A549 (cell line): ENCODE data around the gene FSTL4. TPM values are rescaled to one million over a fixed set of nuclear protein-coding genes. Genes with fewer than 3 reads are reported as not detected.

Experiments used
- ATAC-seq, 2 experiments: fragments of 200-7000 bp in 1 of 2; fragments of >200 bp in 1 of 2; cut with Nextera tagmentation in 1 of 2; cut with Tn5 transposase in 1 of 2; 3 replicates each; pipeline versions ENCODE4 v1.8.0 to v1.9.1; 2018 to 2020; ENCODE audit warnings: mild to moderate bottlenecking in 1 of 2, moderate library complexity in 1 of 2
- CTCF ChIA-PET: fragments of 300-600 bp; sonication (Branson Sonifier 250); formaldehyde crosslinking; extraction: SDS; loops from one replicate; lab custom pipeline; 2021; ENCODE audit warnings: antibody characterized with exemption, inconsistent platforms; lab: Yijun Ruan, JAX
- POLR2A ChIA-PET: fragments of 350-600 bp; formaldehyde crosslinking; extraction: SDS; loops from one replicate; lab custom pipeline; 2021; ENCODE audit warnings: antibody characterized with exemption, inconsistent platforms; lab: Yijun Ruan, JAX
- DNase-seq, 2 experiments: peaks; one replicate each; pipeline versions ENCODE4 v3.0.0 to v3.0.0-alpha.2; 2011 to 2016; ENCODE audit warnings: low read depth in 1 of 2, low spot score in 1 of 2
- FAIRE-seq: peaks from 2 replicates; lab custom pipeline; 2011; peaks lifted over from hg19 to GRCh38; lab: Jason Lieb, UNC
- H3K27ac ChIP-seq, 2 experiments: fragments of >200 bp; sonication (Bioruptor Twin); formaldehyde crosslinking; 3 replicates each; pipeline ENCODE4 v1.5.1; 2016 to 2017
- H3K4me1 ChIP-seq: fragments of >200 bp; sonication (Bioruptor Twin); formaldehyde crosslinking; 3 replicates; pipeline ENCODE4 v1.6.1; 2016
- H3K4me2 ChIP-seq: fragments of >200 bp; sonication (Bioruptor Twin); formaldehyde crosslinking; 3 replicates; pipeline ENCODE4 v1.6.1; 2016
- H3K4me3 ChIP-seq: fragments of >200 bp; sonication (Bioruptor Twin); formaldehyde crosslinking; 3 replicates; pipeline ENCODE4 v1.5.1; 2016
- H3K9me3 ChIP-seq: fragments of >200 bp; sonication (Bioruptor Twin); formaldehyde crosslinking; 3 replicates; pipeline ENCODE4 v1.6.1; 2016
- ATOH8 ChIP-seq: fragments of 250-450 bp; sonication (Bioruptor Pico); IDR thresholded peaks from 2 replicates; pipeline ENCODE4 v1.5.0; 2020; ENCODE audit warnings: low read depth, mild to moderate bottlenecking, moderate library complexity
- BCL3 ChIP-seq: fragments of >200 bp; sonication (Bioruptor Twin); formaldehyde crosslinking; IDR thresholded peaks from 3 replicates; pipeline ENCODE4 v1.6.1; 2016
- CBX2 ChIP-seq: fragments of 200-600 bp; sonication (generic); IDR thresholded peaks from 2 replicates; pipeline ENCODE4 v1.6.1; 2016; ENCODE audit warnings: low read depth, mild to moderate bottlenecking, borderline replicate concordance
- CBX8 ChIP-seq: fragments of 200-600 bp; sonication (generic); IDR thresholded peaks from 2 replicates; pipeline ENCODE4 v1.6.1; 2016
- E2F6 ChIP-seq: IDR thresholded peaks from 2 replicates; pipeline ENCODE4 v1.6.1; 2012; ENCODE audit warnings: low read depth, borderline replicate concordance
- ELK1 ChIP-seq: fragments of 150-350 bp; IDR thresholded peaks from 2 replicates; pipeline ENCODE4 v1.6.1; 2014; ENCODE audit warnings: low read depth, mild to moderate bottlenecking, low read length
- EP300 ChIP-seq, 2 experiments: fragments of >200 bp; sonication (Bioruptor Twin); formaldehyde crosslinking; IDR thresholded peaks; 2 replicates in 1 of 2; 3 replicates in 1 of 2; pipeline ENCODE4 v1.6.1; 2016 to 2017
- ESRRA ChIP-seq: fragments of 150-350 bp; IDR thresholded peaks from 2 replicates; pipeline ENCODE4 v1.6.1; 2014; ENCODE audit warnings: mild to moderate bottlenecking, low read length, borderline replicate concordance
- GATA3 ChIP-seq: IDR thresholded peaks from 2 replicates; pipeline ENCODE4 v1.6.1; 2012; ENCODE audit warnings: borderline replicate concordance
- HES2 ChIP-seq: fragments of >200 bp; sonication (Bioruptor Twin); formaldehyde crosslinking; IDR thresholded peaks from 2 replicates; pipeline ENCODE4 v1.6.1; 2016
- HEYL ChIP-seq: fragments of 250-450 bp; sonication (Bioruptor Pico); IDR thresholded peaks from 2 replicates; pipeline ENCODE4 v1.8.0; 2021; ENCODE audit warnings: mild to moderate bottlenecking, moderate library complexity
- HMGXB4 ChIP-seq: fragments of 250-450 bp; sonication (Bioruptor Pico); IDR thresholded peaks from 2 replicates; pipeline ENCODE4 v1.5.0; 2021; ENCODE audit warnings: mild to moderate bottlenecking, moderate library complexity, borderline replicate concordance
- HOXA7 ChIP-seq: fragments of 250-450 bp; sonication (Bioruptor Pico); IDR thresholded peaks from 2 replicates; pipeline ENCODE4 v1.5.0; 2020; ENCODE audit warnings: mild to moderate bottlenecking, moderate library complexity
- JUN ChIP-seq, 2 experiments: fragments of >200 bp; sonication (Bioruptor Twin); formaldehyde crosslinking; IDR thresholded peaks; 2 replicates in 1 of 2; 3 replicates in 1 of 2; pipeline ENCODE4 v1.6.1; 2016 to 2017
- KDM1A ChIP-seq: fragments of 200-600 bp; sonication (generic); IDR thresholded peaks from 2 replicates; pipeline ENCODE4 v1.6.1; 2016; ENCODE audit warnings: low read depth, mild to moderate bottlenecking
- KDM5A ChIP-seq: fragments of 200-600 bp; sonication (generic); IDR thresholded peaks from 2 replicates; pipeline ENCODE4 v1.6.1; 2016; ENCODE audit warnings: antibody characterized with exemption, mild to moderate bottlenecking
- MAFK ChIP-seq: fragments of 450-650 bp; IDR thresholded peaks from 2 replicates; pipeline ENCODE4 v1.6.1; 2014; ENCODE audit not compliant: partially characterized antibody
- MYC ChIP-seq: IDR thresholded peaks from 2 replicates; pipeline ENCODE4 v1.6.1; 2012; ENCODE audit warnings: mild to moderate bottlenecking, inconsistent platforms, low read length, improper control_type of control experiment, borderline replicate concordance
- PHF8 ChIP-seq: fragments of 200-600 bp; sonication (generic); IDR thresholded peaks from 2 replicates; pipeline ENCODE4 v1.6.1; 2016; ENCODE audit warnings: low read depth, mild to moderate bottlenecking, antibody characterized with exemption, moderate library complexity, borderline replicate concordance
- RAD21 ChIP-seq, 2 experiments: fragments of >200 bp in 1 of 2; sonication (Bioruptor Twin) in 1 of 2; formaldehyde crosslinking in 1 of 2; IDR thresholded peaks in 1 of 2; conservative IDR thresholded peaks in 1 of 2; 2 replicates in 1 of 2; 3 replicates in 1 of 2; pipeline ENCODE4 v1.6.1; 2012 to 2018; ENCODE audit warnings: inconsistent platforms in 1 of 2
- RARB ChIP-seq: fragments of 250-450 bp; sonication (Bioruptor Pico); IDR thresholded peaks from 2 replicates; pipeline ENCODE4 v1.8.0; 2021; ENCODE audit warnings: mild to moderate bottlenecking, moderate library complexity
- RFX5 ChIP-seq: fragments of 450-650 bp; IDR thresholded peaks from 2 replicates; pipeline ENCODE4 v1.7.1; 2014; ENCODE audit warnings: antibody characterized with exemption, mild to moderate bottlenecking, moderate library complexity
- SMC3 ChIP-seq: fragments of >200 bp; sonication (Bioruptor Twin); formaldehyde crosslinking; IDR thresholded peaks from 3 replicates; pipeline ENCODE4 v1.6.1; 2018; ENCODE audit warnings: inconsistent platforms
- SREBF2 ChIP-seq: fragments of 450-650 bp; IDR thresholded peaks from 2 replicates; pipeline ENCODE4 v1.6.1; 2014; ENCODE audit warnings: mild to moderate bottlenecking, moderate library complexity
- TFCP2L1 ChIP-seq: fragments of 250-450 bp; sonication (Bioruptor Pico); IDR thresholded peaks from 2 replicates; pipeline ENCODE4 v1.5.0; 2021; ENCODE audit warnings: mild to moderate bottlenecking
- TP53 ChIP-seq: fragments of 250-450 bp; sonication (Bioruptor Pico); IDR thresholded peaks from 2 replicates; pipeline ENCODE4 v1.5.0; 2021; ENCODE audit warnings: mild to moderate bottlenecking, moderate library complexity
- ZC3H11A ChIP-seq: fragments of 450-650 bp; IDR thresholded peaks from 2 replicates; pipeline ENCODE4 v1.6.1; 2014; ENCODE audit warnings: antibody characterized with exemption, mild to moderate bottlenecking
- ZFP36 ChIP-seq: fragments of 450-650 bp; IDR thresholded peaks from 2 replicates; pipeline ENCODE4 v1.6.1; 2014; ENCODE audit warnings: borderline replicate concordance; ENCODE audit not compliant: partially characterized antibody
- ZNF302 ChIP-seq: fragments of 250-450 bp; sonication (Bioruptor Pico); IDR thresholded peaks from 2 replicates; pipeline ENCODE4 v1.9.0; 2021; ENCODE audit warnings: inconsistent platforms, mild to moderate bottlenecking, moderate library complexity
- WGBS: methylation state at CpG from one replicate; pipeline ENCODE4 v1.1.6; 2017; ENCODE audit errors: missing lambda C conversion rate; 5-methylcytosine and 5-hydroxymethylcytosine counted together
- polyA plus RNA-seq, 4 experiments: library from polyadenylated mRNA; depleted of rRNA in 3 of 4; stranded (reverse); fragments of >200 nt; fragmentation: RNase III in 1 of 4; extraction: RNeasy Plus Mini Kit Qiagen cat#74134 plus additional on column Dnase treatment in 1 of 4; gene quantifications; 2 replicates in 3 of 4; 3 replicates in 1 of 4; pipeline ENCODE4 v1.2.3, GENCODE V29; 2011 to 2017

Gene FSTL4
- polyA plus RNA-seq, 2 of the 4 experiments (the other 2 are of a cell fraction): 1.6 to 1.8 TPM

- ChIA-PET POLR2A (no interaction called here), CTCF (interaction anchor here (0.7 kb wide), 1 partner anchor 72 kb away, joined by 3 read pairs; no protein-coding TSS in a partner anchor)
- ATAC-seq: no peak
- FAIRE-seq: no peak
- Histone ChIP-seq H3K4me3 (no peak overlapping the region), H3K27ac (no peak overlapping the region), H3K4me2 (no peak overlapping the region), H3K9me3 (no peaks in the 10 kb centered on the region), H3K4me1 (no peaks in the 10 kb centered on the region)
- 44% methylated on average over 5 of the region's 5 CpGs for WGBS
- TF ChIP-seq HMGXB4 (CRISPR knock-in tag): no peak
- no peak for TF ChIP-seq TFCP2L1
- no peak for TF ChIP-seq RAD21 (conservative IDR thresholded peaks at IDR 0.05 in 1 of 2, IDR thresholded peaks at IDR 0.05 in 1 of 2)
- no peak for TF ChIP-seq BCL3
- no peak for TF ChIP-seq KDM5A
- TF ChIP-seq PHF8: no peak
- TF ChIP-seq MYC: no peak
- TF ChIP-seq RARB (CRISPR knock-in tag): no peak
- no peak for TF ChIP-seq MAFK
- no peak for TF ChIP-seq E2F6
- TF ChIP-seq RFX5: no peak
- no peak for TF ChIP-seq HES2
- TF ChIP-seq EP300 (IDR thresholded peaks at IDR 0.05): no peak
- no peak for DNase-seq
These were observed 417.1 kb downstream of the FSTL4 start for GRCh38 chr5:133195250-133195649.

- CTCF ChIA-PET: interaction anchor here (1.0 kb wide), 1 partner anchor 82 kb away, joined by 3 read pairs; no protein-coding TSS in a partner anchor
- ATAC-seq: no peak
- no peak for DNase-seq
- 73% methylated on average over 8 of the region's 8 CpGs for WGBS
- no peaks in the 10 kb centered on the region for H3K9me3 ChIP-seq
- no peak overlapping the region for H3K27ac ChIP-seq
- no peaks in the 10 kb centered on the region for H3K4me1 ChIP-seq
- H3K4me3 ChIP-seq: no peak overlapping the region
- H3K4me2 ChIP-seq: no peak overlapping the region
- POLR2A ChIA-PET: no interaction called here
- TF ChIP-seq HOXA7 (CRISPR knock-in tag) (no peak), JUN (IDR thresholded peaks at IDR 0.05) (no peak), EP300 (IDR thresholded peaks at IDR 0.05) (no peak), CBX8 (no peak), ELK1 (no peak), KDM1A (no peak), ZNF302 (CRISPR knock-in tag) (no peak), ZC3H11A (no peak), CBX2 (no peak), HEYL (CRISPR knock-in tag) (no peak), HMGXB4 (CRISPR knock-in tag) (no peak), SMC3 (no peak), ATOH8 (CRISPR knock-in tag) (no peak), TP53 (CRISPR knock-in tag) (no peak), MAFK (no peak), ESRRA (no peak), SREBF2 (no peak), ZFP36 (no peak), GATA3 (no peak), HES2 (no peak)
- FAIRE-seq: no peak
These were observed 418.5 kb downstream of the FSTL4 start for GRCh38 chr5:133193794-133194193.
